HepG2 (cell line): ENCODE data around the gene IL17RA. TPM values are rescaled to one million over a fixed set of nuclear protein-coding genes. Genes with fewer than 3 reads are reported as not detected.

Experiments
- ATAC-seq: fragments of 200-7000 bp; cut with Tn5 transposase; 3 replicates; pipeline ENCODE4 v1.9.1; 2020; ENCODE audit warnings: mild to moderate bottlenecking, moderate library complexity
- BruUV-seq: library from RNA; stranded (reverse); fragments of 400-500 nt; replicated peaks from 2 replicates; lab custom pipeline; 2021; lab: Mats Ljungman, UMichigan
- CTCF ChIA-PET: fragments of 300-600 bp; formaldehyde crosslinking; extraction: SDS; loops from one replicate; lab custom pipeline; 2021; ENCODE audit warnings: low total read pairs, inconsistent platforms, low intra/inter-chr PET ratio; lab: Yijun Ruan, JAX
- POLR2A ChIA-PET: fragments of 350-600 bp; sonication (Branson Sonifier 250); formaldehyde crosslinking; loops from one replicate; lab custom pipeline; 2020; ENCODE audit warnings: antibody characterized with exemption, inconsistent platforms; lab: Yijun Ruan, JAX
- DNase-seq: peaks from one replicate; pipeline ENCODE4 v3.0.0-alpha.2; 2015; ENCODE audit warnings: low spot score
- FAIRE-seq: peaks from 3 replicates; lab custom pipeline; 2011; peaks lifted over from hg19 to GRCh38; lab: Jason Lieb, UNC
- H2AFZ ChIP-seq: one replicate; pipeline ENCODE4 v1.6.1; 2011; ENCODE audit warnings: low read length, inconsistent platforms
- H3K27ac ChIP-seq: fragments of 300-600 bp; 3 replicates; pipeline ENCODE4 v1.8.0; 2011; ENCODE audit warnings: mixed run types, mild to moderate bottlenecking, mixed read lengths, low read length, inconsistent platforms; ENCODE audit not compliant: insufficient read depth; ENCODE audit errors: extremely low read length
- H3K27me3 ChIP-seq, 2 experiments: fragments of 200-600 bp in 1 of 2; 2 replicates in 1 of 2; 3 replicates in 1 of 2; pipeline versions ENCODE4 v1.6.0 to v1.8.0; 2011; ENCODE audit warnings: low read length in 2 of 2, mild to moderate bottlenecking in 2 of 2, moderate library complexity in 2 of 2, inconsistent platforms in 1 of 2; ENCODE audit not compliant: insufficient read depth in 2 of 2, control insufficient read depth in 1 of 2
- H3K36me3 ChIP-seq, 2 experiments: fragments of 200-600 bp in 1 of 2; replicated peaks in 1 of 2; 2 replicates in 1 of 2; 3 replicates in 1 of 2; pipeline versions ENCODE4 v1.5.1 to v1.8.0; 2011; ENCODE audit warnings: low read length in 2 of 2, inconsistent platforms in 1 of 2; ENCODE audit not compliant: insufficient read depth in 2 of 2, control insufficient read depth in 1 of 2
- H3K4me1 ChIP-seq: 2 replicates; pipeline ENCODE4 v1.5.1; 2012; ENCODE audit warnings: low read length, inconsistent platforms; ENCODE audit not compliant: insufficient read depth
- H3K4me2 ChIP-seq: 2 replicates; pipeline ENCODE4 v1.6.0; 2011; ENCODE audit warnings: low read depth, low read length, inconsistent platforms
- H3K4me3 ChIP-seq, 3 experiments: fragments of 200-600 bp in 1 of 3; sonication (generic), shearing (Covaris generic) in 1 of 3; replicated peaks in 1 of 3; 2 replicates each; pipeline ENCODE4 v1.5.1; 2011 to 2016; ENCODE audit warnings: low read length in 3 of 3, inconsistent platforms in 2 of 3, low read depth in 2 of 3, mild to moderate bottlenecking in 2 of 3, control low read depth in 1 of 3, mixed read lengths in 1 of 3; ENCODE audit not compliant: insufficient read depth in 1 of 3
- H3K79me2 ChIP-seq: one replicate; pipeline ENCODE4 v1.6.1; 2011; ENCODE audit warnings: low read length, inconsistent platforms; ENCODE audit not compliant: insufficient read depth
- H3K9ac ChIP-seq: 2 replicates; pipeline ENCODE4 v1.6.0; 2011; ENCODE audit warnings: mild to moderate bottlenecking, low read depth, low read length, inconsistent platforms; ENCODE audit not compliant: insufficient read depth
- H3K9me3 ChIP-seq: 2 replicates; pipeline ENCODE4 v1.5.1; 2012; ENCODE audit warnings: mild to moderate bottlenecking, low read length
- H4K20me1 ChIP-seq: 2 replicates; pipeline ENCODE4 v1.6.0; 2011; ENCODE audit warnings: inconsistent platforms, mild to moderate bottlenecking, low read length, moderate library complexity; ENCODE audit not compliant: insufficient read depth
- HNRNPK ChIP-seq: fragments of 200-400 bp; formaldehyde crosslinking; IDR thresholded peaks from 2 replicates; pipeline ENCODE4 v1.6.1; 2018; ENCODE audit warnings: low read length, low read depth, moderate library complexity, mild to moderate bottlenecking; ENCODE audit not compliant: poor library complexity, severe bottlenecking
- NONO ChIP-seq, 2 experiments: fragments of 450-650 bp in 1 of 2; sonication (generic) in 1 of 2; formaldehyde crosslinking in 1 of 2; IDR thresholded peaks in 1 of 2; conservative IDR thresholded peaks in 1 of 2; 2 replicates each; pipeline versions ENCODE4 v1.6.1 to v1.8.0; 2017 to 2022; ENCODE audit warnings: mild to moderate bottlenecking in 1 of 2, missing genetic modification reagents in 1 of 2, moderate library complexity in 1 of 2
- NR3C1 ChIP-seq: sonication (generic); formaldehyde crosslinking; IDR thresholded peaks from 2 replicates; pipeline ENCODE4 v1.4.0; 2020; ENCODE audit warnings: missing genetic modification reagents
- RFX5 ChIP-seq: IDR thresholded peaks from 2 replicates; pipeline ENCODE4 v1.6.1; 2011; ENCODE audit warnings: low read depth, low read length, improper control_type of control experiment
- RORA ChIP-seq: sonication (generic); formaldehyde crosslinking; IDR thresholded peaks from 2 replicates; pipeline ENCODE4 v1.5.0; 2020; ENCODE audit warnings: mild to moderate bottlenecking, missing genetic modification reagents, moderate library complexity
- YY1 ChIP-seq: IDR thresholded peaks from 2 replicates; pipeline ENCODE4 v1.6.1; 2011; ENCODE audit warnings: low read length, low read depth, moderate library complexity, mild to moderate bottlenecking; ENCODE audit not compliant: insufficient read depth, insufficient replicate concordance
- ZFP62 ChIP-seq: sonication (generic); formaldehyde crosslinking; IDR thresholded peaks from 2 replicates; pipeline ENCODE4 v1.4.0; 2020; ENCODE audit warnings: missing genetic modification reagents
- ZNF24 ChIP-seq: fragments of 450-650 bp; IDR thresholded peaks from 2 replicates; pipeline ENCODE4 v1.6.1; 2017; ENCODE audit warnings: antibody characterized with exemption, mild to moderate bottlenecking
- ZNF547 ChIP-seq: sonication (generic); formaldehyde crosslinking; IDR thresholded peaks from 2 replicates; pipeline ENCODE4 v1.5.1; 2020; ENCODE audit warnings: mild to moderate bottlenecking, missing genetic modification reagents
- WGBS: methylation state at CpG from one replicate; pipeline ENCODE4 v1.1.6; 2017; ENCODE audit warnings: low lambda C conversion rate; 5-methylcytosine and 5-hydroxymethylcytosine counted together
- in situ Hi-C: cut with HindIII; loops from 2 replicates; pipeline ENCODE4 v1.10.0; 2017; ENCODE audit warnings: low pct_unique_long_range_greater_than_20kb; ENCODE audit not compliant: extremely low pct_ligation_motif_present
- intact Hi-C: fragments of 100-400 bp; cut with micrococcal nuclease; formaldehyde crosslinking; loops from one replicate; pipeline ENCODE4 v1.10.0; 2022; ENCODE audit not compliant: unreplicated experiment
- polyA plus RNA-seq, 8 experiments: library from polyadenylated mRNA; depleted of rRNA in 3 of 8; stranded (reverse) in 7 of 8; unstranded in 1 of 8; fragments of >200 nt; fragmentation: Illumina TruSeq in 4 of 8; extraction: Trizol in 4 of 8; gene quantifications; 2 replicates each; pipeline versions ENCODE4 v1.2.1 to v1.2.3, GENCODE V29; 2011 to 2016; ENCODE audit warnings: low read depth in 4 of 8, missing spikeins in 1 of 8, mixed read lengths in 1 of 8; ENCODE audit not compliant: insufficient read depth in 1 of 8
- total RNA-seq, 5 experiments: library from RNA; depleted of rRNA; stranded (reverse); fragments of >200 nt; fragmentation: Illumina TruSeq; extraction: Trizol; gene quantifications; 2 replicates each; pipeline ENCODE4 v1.2.3, GENCODE V29; 2016; ENCODE audit warnings: low read depth in 1 of 5
- TF ChIP-seq, protein P1 (sequence below), 2 experiments: sonication (generic) in 1 of 2; formaldehyde crosslinking in 1 of 2; IDR thresholded peaks; 2 replicates each; pipeline versions ENCODE4 v1.4.0 to v1.6.1; 2018 to 2020; ENCODE audit warnings: missing genetic modification reagents in 2 of 2, borderline replicate concordance in 1 of 2, low read depth in 1 of 2, mild to moderate bottlenecking in 1 of 2, missing biosample characterization in 1 of 2
- TF ChIP-seq, protein P2 (sequence below): sonication (generic); formaldehyde crosslinking; IDR thresholded peaks from 2 replicates; pipeline ENCODE4 v1.8.1; 2022; ENCODE audit warnings: mild to moderate bottlenecking, missing genetic modification reagents
- TF ChIP-seq, protein P3 (sequence below): sonication (generic); formaldehyde crosslinking; IDR thresholded peaks from 2 replicates; pipeline ENCODE4 v1.4.0; 2020; ENCODE audit warnings: mild to moderate bottlenecking, missing genetic modification reagents
- TF ChIP-seq, protein P4 (sequence below): sonication (generic); formaldehyde crosslinking; IDR thresholded peaks from 2 replicates; pipeline ENCODE4 v1.4.0; 2020; ENCODE audit warnings: missing genetic modification reagents
- TF ChIP-seq, protein P5 (sequence below): sonication (generic); formaldehyde crosslinking; IDR thresholded peaks from 2 replicates; pipeline ENCODE4 v1.5.1; 2020; ENCODE audit warnings: missing genetic modification reagents, mild to moderate bottlenecking, borderline replicate concordance

Gene IL17RA
- total and polyA plus RNA-seq, 2 of the 13 experiments (the other 11 are each of a cell fraction or from before 2014, with no cell fraction given), result 2.5 to 8.2 TPM

DNA sequence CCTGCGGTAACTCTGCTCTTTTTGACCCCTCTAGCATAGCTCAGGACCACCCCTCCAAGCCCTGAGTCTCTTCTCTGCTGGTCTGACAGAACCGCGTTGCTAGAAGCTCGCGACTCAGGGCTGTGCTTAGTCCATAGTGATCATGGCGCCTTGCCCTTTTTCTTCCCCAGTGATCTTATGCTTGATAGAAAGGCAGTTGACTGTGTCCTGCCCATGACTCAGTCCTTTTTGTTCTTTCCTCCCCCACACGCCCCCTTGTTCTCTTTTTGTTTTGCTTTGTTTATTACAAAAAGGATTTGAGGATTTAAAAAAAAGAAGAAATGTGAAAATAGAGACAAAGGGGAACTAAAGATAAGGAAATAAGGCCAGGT lies 17.5 kb downstream of the IL17RA start:
- H3K9ac ChIP-seq, result no peak overlapping the region
- no peak for DNase-seq
- H3K36me3 ChIP-seq, result peaks cover 6 to 30% of the 10 kb centered on the region in 2 experiments; a peak in 3 of 5 replicates
- H3K4me3 ChIP-seq, result no peak overlapping the region
- no peak overlapping the region for H3K27ac ChIP-seq
- H3K27me3 ChIP-seq, result no peaks in the 10 kb centered on the region
- in situ Hi-C loops, result no loop called here
- no peak overlapping the region for H3K4me2 ChIP-seq
- ChIA-PET CTCF (no interaction called here), POLR2A (no interaction called here)
- intact Hi-C loops, result no loop called here
- no peak overlapping the region for H2AFZ ChIP-seq
- BruUV-seq, result no TSS peak
- no peak for FAIRE-seq
- no peaks in the 10 kb centered on the region for H3K9me3 ChIP-seq
- H3K79me2 ChIP-seq, result no peaks in the 10 kb centered on the region
- WGBS, result 96% methylated on average over 7 of the region's 7 CpGs
- no peaks in the 10 kb centered on the region for H3K4me1 ChIP-seq
- no peaks in the 10 kb centered on the region for H4K20me1 ChIP-seq
- ATAC-seq, result no peak
- TF ChIP-seq RFX5 (no peak), ZNF24 (no peak), YY1 (no peak), NONO (IDR thresholded peaks at IDR 0.05) (no peak), NONO (CRISPR knock-in tag; conservative IDR thresholded peaks at IDR 0.05) (no peak), RORA (no peak), NR3C1 (CRISPR knock-in tag) (no peak), ZNF547 (CRISPR knock-in tag) (no peak), HNRNPK (no peak), ZFP62 (CRISPR knock-in tag) (no peak)
- TF ChIP-seq, protein P1, sequence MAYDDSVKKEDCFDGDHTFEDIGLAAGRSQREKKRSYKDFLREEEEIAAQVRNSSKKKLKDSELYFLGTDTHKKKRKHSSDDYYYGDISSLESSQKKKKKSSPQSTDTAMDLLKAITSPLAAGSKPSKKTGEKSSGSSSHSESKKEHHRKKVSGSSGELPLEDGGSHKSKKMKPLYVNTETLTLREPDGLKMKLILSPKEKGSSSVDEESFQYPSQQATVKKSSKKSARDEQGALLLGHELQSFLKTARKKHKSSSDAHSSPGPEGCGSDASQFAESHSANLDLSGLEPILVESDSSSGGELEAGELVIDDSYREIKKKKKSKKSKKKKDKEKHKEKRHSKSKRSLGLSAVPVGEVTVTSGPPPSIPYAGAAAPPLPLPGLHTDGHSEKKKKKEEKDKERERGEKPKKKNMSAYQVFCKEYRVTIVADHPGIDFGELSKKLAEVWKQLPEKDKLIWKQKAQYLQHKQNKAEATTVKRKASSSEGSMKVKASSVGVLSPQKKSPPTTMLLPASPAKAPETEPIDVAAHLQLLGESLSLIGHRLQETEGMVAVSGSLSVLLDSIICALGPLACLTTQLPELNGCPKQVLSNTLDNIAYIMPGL (CRISPR knock-in tag; IDR thresholded peaks at IDR 0.05; ENCODE audit: borderline replicate concordance in 1 of 2, low read depth in 1 of 2), result no peak
- TF ChIP-seq, protein P2, sequence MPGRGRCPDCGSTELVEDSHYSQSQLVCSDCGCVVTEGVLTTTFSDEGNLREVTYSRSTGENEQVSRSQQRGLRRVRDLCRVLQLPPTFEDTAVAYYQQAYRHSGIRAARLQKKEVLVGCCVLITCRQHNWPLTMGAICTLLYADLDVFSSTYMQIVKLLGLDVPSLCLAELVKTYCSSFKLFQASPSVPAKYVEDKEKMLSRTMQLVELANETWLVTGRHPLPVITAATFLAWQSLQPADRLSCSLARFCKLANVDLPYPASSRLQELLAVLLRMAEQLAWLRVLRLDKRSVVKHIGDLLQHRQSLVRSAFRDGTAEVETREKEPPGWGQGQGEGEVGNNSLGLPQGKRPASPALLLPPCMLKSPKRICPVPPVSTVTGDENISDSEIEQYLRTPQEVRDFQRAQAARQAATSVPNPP, result no peak
- TF ChIP-seq, protein P3, sequence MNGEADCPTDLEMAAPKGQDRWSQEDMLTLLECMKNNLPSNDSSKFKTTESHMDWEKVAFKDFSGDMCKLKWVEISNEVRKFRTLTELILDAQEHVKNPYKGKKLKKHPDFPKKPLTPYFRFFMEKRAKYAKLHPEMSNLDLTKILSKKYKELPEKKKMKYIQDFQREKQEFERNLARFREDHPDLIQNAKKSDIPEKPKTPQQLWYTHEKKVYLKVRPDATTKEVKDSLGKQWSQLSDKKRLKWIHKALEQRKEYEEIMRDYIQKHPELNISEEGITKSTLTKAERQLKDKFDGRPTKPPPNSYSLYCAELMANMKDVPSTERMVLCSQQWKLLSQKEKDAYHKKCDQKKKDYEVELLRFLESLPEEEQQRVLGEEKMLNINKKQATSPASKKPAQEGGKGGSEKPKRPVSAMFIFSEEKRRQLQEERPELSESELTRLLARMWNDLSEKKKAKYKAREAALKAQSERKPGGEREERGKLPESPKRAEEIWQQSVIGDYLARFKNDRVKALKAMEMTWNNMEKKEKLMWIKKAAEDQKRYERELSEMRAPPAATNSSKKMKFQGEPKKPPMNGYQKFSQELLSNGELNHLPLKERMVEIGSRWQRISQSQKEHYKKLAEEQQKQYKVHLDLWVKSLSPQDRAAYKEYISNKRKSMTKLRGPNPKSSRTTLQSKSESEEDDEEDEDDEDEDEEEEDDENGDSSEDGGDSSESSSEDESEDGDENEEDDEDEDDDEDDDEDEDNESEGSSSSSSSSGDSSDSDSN (CRISPR knock-in tag), result no peak
- TF ChIP-seq, protein P4, sequence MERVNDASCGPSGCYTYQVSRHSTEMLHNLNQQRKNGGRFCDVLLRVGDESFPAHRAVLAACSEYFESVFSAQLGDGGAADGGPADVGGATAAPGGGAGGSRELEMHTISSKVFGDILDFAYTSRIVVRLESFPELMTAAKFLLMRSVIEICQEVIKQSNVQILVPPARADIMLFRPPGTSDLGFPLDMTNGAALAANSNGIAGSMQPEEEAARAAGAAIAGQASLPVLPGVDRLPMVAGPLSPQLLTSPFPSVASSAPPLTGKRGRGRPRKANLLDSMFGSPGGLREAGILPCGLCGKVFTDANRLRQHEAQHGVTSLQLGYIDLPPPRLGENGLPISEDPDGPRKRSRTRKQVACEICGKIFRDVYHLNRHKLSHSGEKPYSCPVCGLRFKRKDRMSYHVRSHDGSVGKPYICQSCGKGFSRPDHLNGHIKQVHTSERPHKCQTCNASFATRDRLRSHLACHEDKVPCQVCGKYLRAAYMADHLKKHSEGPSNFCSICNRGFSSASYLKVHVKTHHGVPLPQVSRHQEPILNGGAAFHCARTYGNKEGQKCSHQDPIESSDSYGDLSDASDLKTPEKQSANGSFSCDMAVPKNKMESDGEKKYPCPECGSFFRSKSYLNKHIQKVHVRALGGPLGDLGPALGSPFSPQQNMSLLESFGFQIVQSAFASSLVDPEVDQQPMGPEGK (CRISPR knock-in tag), result no peak
- TF ChIP-seq, protein P5, sequence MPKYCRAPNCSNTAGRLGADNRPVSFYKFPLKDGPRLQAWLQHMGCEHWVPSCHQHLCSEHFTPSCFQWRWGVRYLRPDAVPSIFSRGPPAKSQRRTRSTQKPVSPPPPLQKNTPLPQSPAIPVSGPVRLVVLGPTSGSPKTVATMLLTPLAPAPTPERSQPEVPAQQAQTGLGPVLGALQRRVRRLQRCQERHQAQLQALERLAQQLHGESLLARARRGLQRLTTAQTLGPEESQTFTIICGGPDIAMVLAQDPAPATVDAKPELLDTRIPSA, result no peak
